Choroid plexus epithelial cell (primary cell): ENCODE results near the gene RANBP9.

Source experiments
- DNase-seq: peaks from one replicate; pipeline ENCODE4 v3.0.0-alpha.2; 2010; ENCODE audit warnings: low read depth
- H3K4me3 ChIP-seq: 2 replicates; pipeline ENCODE4 v1.5.1; 2011; ENCODE audit warnings: low read depth, mild to moderate bottlenecking, control low read depth, low read length, moderate library complexity
- CTCF ChIP-seq: conservative IDR thresholded peaks from 2 replicates; pipeline ENCODE4 v1.5.1; 2011; ENCODE audit warnings: low read depth, mild to moderate bottlenecking, control low read depth, inconsistent platforms, low read length, moderate library complexity

RANBP9 gene

GRCh38 chr6:13711733-13712598, at the start of gene RANBP9:
Gene RANBP9 (minus strand): TSS chr6:13711835. CDS start chr6:13711505, 330 bp downstream.
- H3K4me3 ChIP-seq: peak within 1 kb of the TSS; percentile 77
- no peak for TF ChIP-seq CTCF
- peak; percentile 94 for DNase-seq

GRCh38 chr6:13760307-13761304, 49.0 kb upstream of the RANBP9 start:
- H3K4me3 ChIP-seq: no peak overlapping the region
- no peak for DNase-seq
- TF ChIP-seq CTCF: no peak

GRCh38 chr6:13759025-13759424, 47.4 kb upstream of the RANBP9 start:
- TF ChIP-seq CTCF: no peak
- DNase-seq: no peak
- H3K4me3 ChIP-seq: no peak overlapping the region

- DNase-seq: no peak
- no peak for TF ChIP-seq CTCF
- H3K4me3 ChIP-seq: no peak overlapping the region
These were observed 43.0 kb upstream of the RANBP9 start for GRCh38 chr6:13754644-13755043.

- no peak for TF ChIP-seq CTCF
- H3K4me3 ChIP-seq: no peak overlapping the region
- DNase-seq: no peak
These were observed 32.1 kb upstream of the RANBP9 start for GRCh38 chr6:13743736-13744127.

- H3K4me3 ChIP-seq: no peak overlapping the region
- no peak for DNase-seq
- no peak for TF ChIP-seq CTCF
These were observed 31.5 kb upstream of the RANBP9 start for GRCh38 chr6:13742961-13743735.
